HG03432 (cell line): ENCODE data around the gene LCP2.

ENCODE experiments used
- ATAC-seq: cut with Tn5 transposase; IDR thresholded peaks from one replicate; pipeline ENCODE4 v1.9.1; 2021; ENCODE audit warnings: mild to moderate bottlenecking, moderate library complexity; ENCODE audit not compliant: unreplicated experiment

LCP2 gene

DNA sequence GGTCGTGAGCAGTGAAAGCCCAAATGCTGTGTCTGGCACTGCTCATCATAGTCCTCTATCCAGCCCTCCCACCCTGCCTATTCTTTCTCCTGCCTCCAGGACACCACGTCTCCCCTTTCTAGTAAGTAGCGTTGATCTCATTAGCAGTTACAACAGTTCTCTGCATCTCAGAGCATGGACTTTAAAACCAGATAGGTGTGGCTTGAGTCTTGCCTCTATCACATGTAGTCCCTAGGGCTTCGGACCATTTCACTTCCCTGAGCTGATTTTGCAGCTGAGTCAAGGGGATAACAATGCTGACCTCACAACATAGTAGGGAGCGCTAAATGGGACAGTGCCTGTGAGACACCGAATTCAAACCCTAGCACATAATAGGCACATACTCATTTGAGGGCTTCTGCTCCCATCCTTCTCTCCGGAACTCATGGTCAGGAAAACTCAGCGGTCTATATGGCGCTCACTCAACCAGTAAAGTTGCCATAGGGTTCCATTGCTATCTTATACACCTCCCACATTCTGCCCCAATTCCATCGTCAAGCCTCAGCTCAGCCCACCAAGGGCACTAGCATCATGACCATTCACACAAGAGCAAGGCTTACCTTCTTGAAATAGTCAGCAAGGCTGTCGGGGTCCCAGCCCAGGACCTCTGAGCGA is 515 bp downstream of the LCP2 start:
- peak; percentile 63 for ATAC-seq

DNA sequence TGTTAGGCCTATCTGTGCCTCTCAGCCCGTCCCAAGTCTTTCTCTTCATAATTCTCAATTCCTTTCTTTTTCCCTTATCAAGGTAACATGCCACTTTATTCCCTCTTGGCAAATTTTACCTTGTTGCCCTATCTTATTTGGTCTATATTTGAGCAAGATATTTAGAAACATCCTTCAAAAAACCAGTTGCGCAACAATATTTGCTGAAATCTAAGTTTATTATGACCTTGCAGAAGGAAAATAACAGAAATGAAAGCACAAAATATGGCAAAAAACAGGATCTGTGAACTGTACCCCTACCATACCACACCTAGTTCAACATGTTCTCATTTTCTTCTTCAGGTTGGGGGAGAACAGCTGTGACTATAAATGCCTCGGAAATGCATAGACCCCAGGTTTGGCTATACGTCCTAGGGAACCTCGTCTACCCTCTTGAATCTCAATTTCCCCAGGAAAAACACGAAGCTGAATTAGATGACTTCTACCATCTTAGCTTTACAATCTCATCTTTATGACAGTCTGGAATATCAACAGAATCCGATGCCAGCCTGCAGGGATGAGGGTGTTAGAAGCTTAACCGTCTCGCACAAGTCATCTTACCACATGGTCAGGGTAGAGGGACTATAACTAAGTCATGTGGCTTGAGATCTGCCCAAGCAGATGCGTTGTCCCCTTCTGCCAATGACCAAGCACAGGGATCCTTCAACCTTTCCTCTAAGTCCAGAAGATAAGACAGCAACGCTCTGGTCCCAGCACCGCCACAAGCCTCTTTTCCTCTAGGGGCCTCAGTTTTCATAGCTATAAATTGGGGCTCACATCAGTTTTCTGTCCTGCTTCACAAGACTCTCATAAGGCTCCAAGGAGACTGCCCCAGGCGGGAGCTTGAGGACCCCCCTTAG is 1.3 kb downstream of the LCP2 start:
- no peak for ATAC-seq

DNA sequence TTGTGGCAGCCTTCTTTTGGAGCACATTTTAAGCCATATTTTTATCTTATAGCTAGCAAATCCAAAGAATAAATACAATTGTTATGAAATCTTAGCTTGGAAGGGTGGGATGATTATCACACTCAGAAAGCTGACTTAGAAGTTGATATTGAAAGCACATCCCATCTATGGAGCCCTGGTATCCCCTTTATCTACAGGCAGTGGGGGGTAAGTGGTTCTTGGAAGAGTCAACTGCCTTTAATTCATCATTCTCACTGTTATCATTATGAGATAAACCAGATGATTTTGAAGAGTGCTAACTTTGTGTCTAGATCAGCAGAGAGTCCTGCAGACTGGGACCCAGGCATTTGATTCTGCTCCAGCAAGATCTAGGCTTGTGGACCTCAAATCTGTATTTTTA is 3.0 kb downstream of the LCP2 start:
- ATAC-seq: no peak

DNA sequence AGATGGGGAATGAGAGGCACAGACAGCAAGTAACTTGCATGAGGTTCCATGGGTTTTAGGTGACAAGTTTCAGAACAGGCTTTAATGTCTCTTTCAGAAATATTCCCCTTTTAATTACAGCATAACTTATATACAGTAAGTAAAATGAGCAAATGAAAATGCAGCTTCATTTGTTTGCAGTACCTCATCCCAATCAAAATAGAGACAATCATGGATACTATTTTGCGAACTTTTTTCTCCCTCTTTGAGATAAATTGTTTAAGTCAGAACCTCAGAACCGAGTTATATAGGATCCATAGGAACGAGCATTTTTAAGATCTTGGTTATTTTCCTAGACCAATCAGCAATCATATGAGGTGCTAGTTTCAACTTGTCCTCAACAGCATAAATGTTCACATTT is 3.5 kb downstream of the LCP2 start:
- no peak for ATAC-seq

DNA sequence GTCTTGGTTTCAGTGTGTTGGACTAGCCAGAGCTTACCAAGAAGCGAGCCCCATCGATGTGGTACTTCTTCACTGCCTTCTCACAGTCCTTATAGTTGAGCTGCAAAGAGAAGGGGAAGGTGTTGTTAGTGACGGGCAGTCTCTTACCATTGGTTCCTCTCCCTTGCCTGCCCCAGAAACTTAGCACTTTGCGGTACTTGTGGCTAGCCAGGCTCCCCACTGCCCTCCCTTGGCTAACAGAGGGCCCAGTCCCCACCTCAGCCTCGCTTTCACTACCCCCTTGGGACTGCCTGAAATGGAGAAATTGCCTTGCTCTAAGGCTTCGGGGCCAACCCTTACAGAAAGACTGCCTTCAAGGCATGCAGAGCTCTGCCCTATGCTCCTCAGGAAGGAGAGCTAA is 4.3 kb downstream of the LCP2 start:
- peak; percentile 80 for ATAC-seq

DNA sequence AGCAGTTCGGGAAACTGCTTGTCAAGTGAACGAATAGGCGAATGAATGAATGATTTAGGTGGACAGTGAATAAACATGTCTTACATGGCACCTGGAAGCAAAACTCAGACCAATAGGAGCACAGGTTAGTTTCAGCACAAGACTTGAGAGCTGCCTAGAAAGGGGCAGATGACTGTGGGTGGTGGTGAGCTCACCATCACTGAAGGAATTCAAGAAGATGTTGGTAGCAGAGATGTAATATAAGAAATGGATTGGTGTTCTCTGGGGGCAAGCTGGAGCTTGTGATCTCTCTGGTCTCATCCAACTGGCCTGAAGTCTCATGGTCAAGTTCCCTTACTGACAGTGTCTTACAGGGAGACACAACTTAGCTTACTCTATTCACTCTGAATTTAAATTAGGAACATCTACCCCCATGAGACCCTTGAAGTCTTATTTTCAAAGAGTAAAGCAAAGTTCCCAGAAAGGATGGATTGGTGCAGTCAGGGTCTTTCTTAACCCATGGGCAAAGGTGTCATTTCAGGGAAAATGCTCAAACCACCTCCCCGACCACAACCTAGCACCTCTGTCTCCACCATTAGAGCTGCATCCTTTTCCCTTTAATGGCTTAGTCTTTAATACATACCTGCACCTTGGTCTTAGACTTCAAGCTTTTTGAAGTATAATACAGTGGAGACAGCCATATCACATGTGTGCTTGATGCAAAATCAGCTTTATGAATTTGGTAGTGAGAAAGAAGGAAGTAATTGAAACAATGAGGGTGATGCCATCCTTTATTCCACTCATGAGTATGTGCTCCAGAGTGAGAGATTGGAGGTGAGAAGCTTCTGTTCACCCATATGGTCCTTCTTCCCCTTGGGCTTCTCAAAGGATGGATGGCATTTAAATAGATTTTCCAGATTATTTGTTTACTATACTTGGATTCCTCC is 5.1 kb downstream of the LCP2 start:
- ATAC-seq: no peak

DNA sequence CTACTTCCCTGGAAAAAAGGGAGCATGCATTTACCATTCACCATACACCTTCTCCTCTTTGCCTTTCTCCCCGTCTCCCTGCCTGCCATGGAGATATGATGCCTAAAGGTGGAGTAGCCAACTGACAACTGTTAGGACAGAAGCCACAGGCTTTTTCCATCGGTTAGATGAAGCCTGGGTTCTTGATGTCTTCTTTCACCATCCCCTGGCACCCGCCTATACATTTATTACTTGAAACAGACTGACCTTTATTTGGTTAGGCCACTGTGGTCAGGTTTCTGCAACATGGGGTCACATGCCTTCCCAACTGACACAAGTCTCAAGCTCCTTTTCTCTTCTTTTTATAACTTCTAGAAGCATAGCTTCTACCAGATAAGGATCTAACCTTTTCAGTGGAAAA is 7.1 kb downstream of the LCP2 start:
- ATAC-seq: no peak

DNA sequence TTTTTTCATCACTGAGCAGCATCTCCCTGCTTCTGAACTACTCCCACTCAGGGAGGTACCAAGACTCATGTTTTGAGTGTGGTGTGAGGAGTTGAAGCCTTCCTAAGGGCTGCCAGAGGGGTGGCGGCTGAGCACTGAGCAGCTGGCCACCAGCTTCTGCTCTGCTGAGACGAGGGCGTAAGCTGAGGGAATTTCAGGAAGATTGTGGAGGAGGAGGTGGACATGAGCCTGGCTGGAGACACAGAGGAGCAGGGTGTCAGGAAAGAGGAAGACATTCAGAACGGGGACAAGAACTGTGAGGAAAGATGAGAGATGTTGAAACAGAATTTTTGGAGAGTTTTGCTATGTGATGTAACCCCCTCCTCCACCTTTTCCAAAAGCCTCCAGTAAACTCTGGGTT is 7.8 kb downstream of the LCP2 start:
- ATAC-seq: no peak

DNA sequence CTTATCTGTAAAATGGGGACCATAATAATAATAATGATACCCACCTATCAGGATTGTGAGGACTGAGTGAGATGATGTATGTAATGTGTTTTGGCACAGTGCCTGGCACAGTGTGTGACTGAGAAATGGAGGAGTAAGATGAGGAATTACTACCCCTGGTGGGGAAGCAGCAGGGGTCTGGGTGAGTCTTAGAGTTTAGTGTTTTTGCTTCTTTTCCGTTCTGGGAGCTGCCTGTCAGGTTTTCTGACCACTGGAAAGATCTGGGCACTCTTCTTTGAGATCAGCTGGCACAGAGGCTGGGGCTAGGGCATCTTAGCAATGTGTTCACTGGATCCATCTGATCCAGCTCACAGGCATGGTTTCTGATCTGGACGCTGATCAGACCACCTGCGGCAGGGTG is 8.5 kb downstream of the LCP2 start:
- no peak for ATAC-seq

DNA sequence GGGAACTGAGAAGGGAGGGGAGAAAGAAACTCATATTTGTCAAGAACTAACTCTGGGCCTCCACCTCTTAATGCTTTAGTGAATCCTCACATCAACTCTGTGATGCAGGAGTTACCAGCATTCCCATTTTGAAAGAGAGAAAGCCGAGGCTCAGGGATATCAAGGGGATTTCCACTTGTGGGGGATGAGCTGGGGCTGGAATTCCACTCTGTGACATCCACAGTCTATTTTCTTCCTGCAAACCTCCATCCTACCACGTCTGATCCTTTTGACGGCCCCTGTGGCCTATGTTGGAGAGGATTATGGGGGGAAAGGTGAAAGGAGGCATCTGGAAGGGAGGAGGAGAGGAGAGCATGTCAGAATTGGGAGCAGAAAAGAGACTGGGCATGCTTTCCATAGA is 9.0 kb downstream of the LCP2 start:
- ATAC-seq: no peak

DNA sequence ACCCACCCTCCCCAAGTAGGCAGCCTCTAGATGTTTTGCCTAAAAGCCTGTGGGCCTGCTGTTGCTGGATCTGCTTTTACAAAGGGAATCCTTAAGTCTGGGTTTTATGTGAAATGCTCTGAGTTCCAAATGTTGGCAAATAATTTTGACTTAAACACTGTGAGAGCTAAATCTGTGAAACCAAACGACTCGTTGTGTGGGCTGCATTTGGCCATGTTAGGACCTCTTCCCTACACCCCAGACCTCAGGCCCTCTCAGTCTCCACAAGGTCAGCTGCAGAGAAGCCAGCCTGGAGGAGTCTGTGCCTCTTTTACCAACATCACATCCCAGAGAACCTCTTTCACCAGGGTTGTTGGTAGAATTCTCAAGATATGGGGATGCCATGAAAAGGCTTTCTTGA is 9.4 kb downstream of the LCP2 start:
- ATAC-seq: no peak

DNA sequence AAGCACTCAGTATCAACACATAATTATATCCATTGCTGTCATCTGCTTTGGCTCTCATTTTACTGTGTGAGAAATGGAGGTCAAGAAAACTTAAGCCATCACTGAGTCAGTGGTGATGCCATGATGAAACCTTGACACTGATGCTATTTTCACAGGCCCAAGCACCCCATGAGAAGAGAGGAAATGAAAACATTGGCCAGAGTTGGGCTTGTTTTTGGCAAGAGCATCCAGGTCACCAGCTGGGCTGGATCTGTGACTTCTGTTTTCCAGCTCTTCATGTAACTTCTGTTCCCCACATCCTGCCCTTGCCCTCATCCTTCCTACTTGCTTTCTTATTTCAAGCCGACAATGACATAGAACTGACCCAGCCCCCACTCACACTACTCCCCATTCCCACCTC is 10.0 kb downstream of the LCP2 start:
- no peak for ATAC-seq

DNA sequence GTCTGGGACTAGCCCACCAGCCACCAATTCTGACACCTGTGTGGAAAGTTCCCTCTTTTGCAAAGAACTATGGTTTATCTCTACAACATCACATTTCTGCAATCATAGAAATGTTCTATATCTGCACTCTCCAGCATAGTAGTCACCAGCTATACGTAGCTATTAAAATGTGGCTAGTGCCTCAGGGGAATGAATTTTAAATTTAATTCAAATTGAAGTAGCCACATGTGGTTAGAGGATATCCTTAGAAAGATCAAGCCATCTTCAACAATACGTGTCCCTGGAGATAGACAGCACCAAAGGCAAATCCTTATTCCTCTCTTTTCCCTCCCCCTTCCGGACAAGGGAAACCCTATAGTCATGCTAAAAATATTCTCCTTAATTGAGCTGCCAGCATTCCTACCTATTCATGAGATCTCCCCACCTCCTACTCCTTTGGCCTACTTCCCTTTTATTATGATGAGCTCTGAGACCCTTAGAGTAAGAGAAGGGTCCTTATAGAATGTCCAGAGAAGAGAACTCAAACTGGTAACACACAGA is 11.1 kb downstream of the LCP2 start:
- no peak for ATAC-seq

DNA sequence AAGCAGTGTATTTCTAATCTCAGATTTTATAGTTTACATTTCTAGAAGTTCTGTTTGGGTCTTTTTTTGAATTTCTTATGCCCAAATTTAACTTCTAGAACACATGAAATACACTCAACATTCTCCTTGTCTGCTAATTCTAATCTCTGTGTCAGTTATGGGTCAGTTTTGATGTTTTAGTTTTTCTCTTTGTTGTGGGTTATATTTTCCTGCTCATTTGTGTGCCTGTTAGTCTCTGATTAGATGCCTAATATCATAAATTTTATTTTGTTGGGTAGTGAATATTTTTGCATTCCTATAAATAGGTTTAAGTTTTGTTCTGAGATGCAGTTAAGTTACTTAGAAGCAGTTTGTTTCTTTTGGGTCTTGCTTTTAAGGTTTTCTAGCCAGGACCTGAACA is 12.4 kb downstream of the LCP2 start:
- ATAC-seq: no peak

DNA sequence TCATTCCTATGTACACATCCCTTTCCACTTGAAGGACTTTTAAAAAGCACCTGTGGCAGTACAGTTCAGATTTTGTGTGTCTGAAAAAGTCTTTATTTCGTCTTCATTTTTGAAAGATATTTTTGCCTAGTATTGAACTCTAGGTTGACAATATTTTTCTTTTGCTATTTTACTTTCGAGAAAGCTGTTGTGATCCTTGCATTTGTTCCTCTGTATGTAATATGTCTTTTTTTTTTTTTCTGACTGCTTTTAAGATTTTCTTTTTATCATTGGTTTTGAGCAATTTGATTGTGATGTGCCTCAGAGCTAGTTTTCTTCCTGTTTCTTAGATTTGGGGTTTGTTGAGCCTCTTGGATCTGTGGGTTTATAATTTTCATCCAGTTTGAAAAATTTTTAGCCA is 13.3 kb downstream of the LCP2 start:
- ATAC-seq: no peak

DNA sequence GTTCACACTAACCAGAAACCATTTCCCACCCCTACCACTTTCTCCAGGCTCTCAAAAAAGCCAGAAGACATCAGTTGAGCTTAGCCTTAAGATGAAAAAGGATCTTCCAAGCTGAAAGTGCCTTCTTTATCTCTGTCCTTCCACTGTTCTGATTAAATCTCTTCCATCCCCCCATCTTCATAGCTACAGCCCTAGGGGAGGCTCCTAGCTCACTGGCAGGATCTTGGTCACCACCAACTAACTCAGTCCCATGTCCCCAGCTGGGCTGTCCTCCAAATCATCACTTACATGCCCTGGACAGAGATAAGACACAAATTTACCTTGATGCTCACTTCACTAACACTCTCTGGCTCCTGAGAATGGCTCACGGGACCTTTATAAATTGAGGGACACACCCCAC is 14.3 kb downstream of the LCP2 start:
- no peak for ATAC-seq

DNA sequence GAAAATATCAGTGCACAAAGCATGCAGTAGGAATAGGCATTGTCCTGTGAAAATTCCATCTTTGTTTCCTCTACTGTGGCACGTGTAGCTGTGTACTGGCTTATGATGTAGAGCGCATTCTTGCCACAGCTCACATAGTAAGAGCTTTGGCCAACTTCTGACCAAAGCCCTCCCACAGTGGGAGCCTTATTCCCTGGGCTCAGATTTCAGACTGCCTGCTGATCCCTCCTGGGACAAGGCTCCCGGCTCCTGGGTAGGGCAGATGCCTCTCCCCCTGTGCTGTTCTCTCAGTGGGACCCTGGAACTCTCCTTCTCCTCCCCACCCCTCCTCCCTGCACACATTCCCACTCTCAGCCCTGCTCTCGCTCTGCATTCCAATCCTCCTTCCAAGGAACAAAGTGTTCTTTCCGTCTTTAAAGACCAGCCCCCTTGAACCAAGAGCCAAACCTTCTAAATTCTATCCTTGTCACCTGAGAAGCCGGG is 17.5 kb downstream of the LCP2 start:
- no peak for ATAC-seq

DNA sequence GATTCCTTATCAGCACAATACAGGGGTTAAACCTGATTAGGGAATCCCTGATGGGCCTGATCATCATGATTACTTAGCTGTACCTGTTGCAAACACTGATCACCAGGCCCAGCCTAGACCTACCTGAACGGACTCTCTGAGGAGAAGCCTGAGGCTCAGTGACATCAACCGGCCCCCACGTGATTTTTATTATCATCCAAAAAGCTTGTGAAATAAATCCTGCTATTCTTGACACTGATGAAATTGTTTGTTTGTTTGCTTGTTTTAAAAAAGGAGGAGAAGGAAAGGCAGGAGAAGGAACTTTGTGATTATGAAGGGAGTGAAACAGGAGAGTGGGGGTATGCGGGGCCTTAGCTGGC is 18.1 kb downstream of the LCP2 start:
- ATAC-seq: no peak

DNA sequence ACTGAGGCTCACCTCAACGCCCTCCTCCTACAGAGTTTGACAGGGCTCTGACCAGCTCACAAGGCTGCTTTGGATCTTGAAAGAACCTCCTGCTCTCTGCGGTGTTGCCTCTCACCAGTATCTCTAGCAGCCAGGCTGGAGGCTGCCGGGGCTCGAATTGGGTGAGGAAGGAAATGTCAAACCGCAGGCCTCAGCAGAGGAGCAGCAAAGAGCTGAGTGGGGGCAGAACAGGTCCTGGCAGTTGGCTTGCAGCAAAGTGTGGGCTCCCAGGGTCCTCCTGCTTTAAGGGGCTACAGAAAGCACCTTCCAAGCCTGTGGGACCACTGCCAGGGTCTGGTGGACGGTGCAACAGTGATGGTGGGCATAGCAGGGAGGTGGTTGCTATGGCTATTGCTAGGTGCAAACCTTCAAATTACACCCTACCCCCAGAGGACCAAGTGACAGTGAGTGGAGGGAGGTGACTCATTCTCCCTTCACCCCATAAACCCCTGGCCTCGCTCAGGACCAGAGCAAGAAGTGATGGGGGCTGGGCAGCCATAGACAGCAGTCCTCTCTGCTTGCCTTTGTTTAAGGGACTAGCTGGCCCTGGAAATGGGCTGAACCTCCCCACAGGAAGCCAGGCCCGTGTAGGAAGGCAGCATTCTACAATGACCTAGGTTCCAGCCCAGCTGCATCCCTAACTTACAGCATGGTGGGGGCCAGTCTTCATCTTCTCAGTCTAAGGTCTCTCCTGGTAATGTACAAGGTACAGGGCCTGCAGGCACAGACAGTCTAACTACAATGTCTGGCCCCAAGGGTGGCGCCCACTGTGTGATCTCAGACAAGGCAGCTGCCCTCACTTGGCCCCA is 18.7 kb downstream of the LCP2 start:
- ATAC-seq: peak; percentile 92

DNA sequence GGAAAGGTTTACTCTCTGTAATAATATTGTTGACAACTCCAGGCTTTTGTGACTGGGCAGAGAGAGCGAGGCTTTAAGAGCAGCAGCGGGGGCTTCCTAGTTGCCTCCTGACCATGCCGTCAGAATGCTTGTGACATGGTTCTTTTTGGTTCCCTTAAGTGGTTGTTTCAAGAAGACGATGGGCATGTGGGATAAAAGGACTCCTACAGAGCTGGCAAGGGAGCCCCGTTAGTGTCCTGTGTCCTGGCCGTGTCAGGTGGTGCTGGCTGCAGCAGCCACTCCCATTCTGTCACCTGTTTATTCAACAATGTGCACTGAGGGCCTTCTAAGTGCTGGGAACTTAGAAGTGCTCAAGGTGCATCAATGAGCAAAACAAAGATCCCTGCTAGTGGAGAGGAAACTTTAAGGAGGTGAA is 19.7 kb downstream of the LCP2 start:
- ATAC-seq: no peak
